ENCODE data around the gene TSPAN17. TPM values are rescaled to one million over a fixed set of nuclear protein-coding genes. Genes with fewer than 3 reads are reported as not detected.

The TSPAN17 gene
- polyA plus RNA-seq, 12 donors = 22.8 to 27.1 (median 25.3) TPM; not detected in 1

GRCh38 chr5:176639208-176639607 is 8.1 kb upstream of the TSPAN17 start:
- DNase-seq = no peak

- DNase-seq = no peak
Observed at GRCh38 chr5:176639981-176640380, 7.3 kb upstream of the TSPAN17 start.

- DNase-seq = no peak
Observed at GRCh38 chr5:176640616-176641015, 6.7 kb upstream of the TSPAN17 start.

GRCh38 chr5:176642675-176643490 is 4.4 kb upstream of the TSPAN17 start:
- DNase-seq = no peak

GRCh38 chr5:176643491-176644219 is 3.6 kb upstream of the TSPAN17 start:
- DNase-seq = no peak

GRCh38 chr5:176644294-176644693 is 3.0 kb upstream of the TSPAN17 start:
- no peak for DNase-seq

- no peak for DNase-seq
Observed at GRCh38 chr5:176644878-176645670, 2.2 kb upstream of the TSPAN17 start.

- DNase-seq = no peak
Observed at GRCh38 chr5:176646049-176646706, 1.1 kb upstream of the TSPAN17 start.

- no peak for DNase-seq
Observed at GRCh38 chr5:176646707-176647029, 616 bp upstream of the TSPAN17 start.

GRCh38 chr5:176647843-176648473 is 674 bp downstream of the TSPAN17 start:
- DNase-seq = no peak

- DNase-seq = no peak
Observed at GRCh38 chr5:176648474-176649194, 1.4 kb downstream of the TSPAN17 start.

GRCh38 chr5:176650354-176650884 is 3.1 kb downstream of the TSPAN17 start:
- DNase-seq = no peak

GRCh38 chr5:176651472-176651980 is 4.2 kb downstream of the TSPAN17 start:
- DNase-seq = no peak

- DNase-seq = no peak
Observed at GRCh38 chr5:176652136-176652535, 4.9 kb downstream of the TSPAN17 start.

- DNase-seq = no peak
Observed at GRCh38 chr5:176653401-176654385, 6.4 kb downstream of the TSPAN17 start.

- no peak for DNase-seq
Observed at GRCh38 chr5:176654856-176655255, 7.6 kb downstream of the TSPAN17 start.

- no peak for DNase-seq
Observed at GRCh38 chr5:176656467-176656990, 9.2 kb downstream of the TSPAN17 start.

- peak; percentile 73 for DNase-seq
Observed at GRCh38 chr5:176658007-176658599, 10.8 kb downstream of the TSPAN17 start.
